ENCODE results near the gene TCEAL4.

The TCEAL4 gene

GRCh38 chrX:103585411-103586313 lies at the start of gene TCEAL4:
Gene TCEAL4, plus strand, starts transcription at chrX:103585515. Its CDS starts 1,161 bp downstream, at chrX:103586676.
- Histone ChIP-seq H3K27ac (ENCODE audit: low read length) (peak within 1 kb of the TSS; percentile 80), H3K27me3 (ENCODE audit: control insufficient read depth in 1 of 2, insufficient read depth in 2 of 2, low read length in 2 of 2) (peaks cover 0 to 4% of the 10 kb centered on the region in 2 donors), H3K9ac (ENCODE audit: low read length in 2 of 2) (peak within 1 kb of the TSS; percentile 74 to 86), H3K4me1 (ENCODE audit: control insufficient read depth, insufficient read depth, low read length) (no peaks in the 10 kb centered on the region), H3K4me3 (ENCODE audit: low read length in 2 of 2) (peak within 1 kb of the TSS; percentile 55 to 81), H3K9me3 (ENCODE audit: control insufficient read depth in 2 of 2, low read length in 2 of 2) (no peaks in the 10 kb centered on the region), H3K36me3 (ENCODE audit: control insufficient read depth in 2 of 2, insufficient read depth in 2 of 2, low read length in 2 of 2) (peaks cover 0 to 2% of the 10 kb centered on the region in 2 donors)

- Histone ChIP-seq H3K4me3 (ENCODE audit: low read length in 2 of 2) (no peak overlapping the region), H3K4me1 (ENCODE audit: control insufficient read depth, insufficient read depth, low read length) (peaks cover 10% of the 10 kb centered on the region), H3K36me3 (ENCODE audit: control insufficient read depth in 2 of 2, insufficient read depth in 2 of 2, low read length in 2 of 2) (no peaks in the 10 kb centered on the region), H3K27me3 (ENCODE audit: control insufficient read depth in 1 of 2, insufficient read depth in 2 of 2, low read length in 2 of 2) (peaks cover 0 to 5% of the 10 kb centered on the region in 2 donors), H3K9ac (ENCODE audit: low read length in 2 of 2) (no peak overlapping the region), H3K9me3 (ENCODE audit: control insufficient read depth in 2 of 2, low read length in 2 of 2) (no peaks in the 10 kb centered on the region), H3K27ac (ENCODE audit: low read length) (no peak overlapping the region)
These were observed 49.2 kb upstream of the TCEAL4 start for GRCh38 chrX:103536071-103536470.

GRCh38 chrX:103536732-103537131 lies 48.6 kb upstream of the TCEAL4 start:
- Histone ChIP-seq H3K36me3 (ENCODE audit: control insufficient read depth in 2 of 2, insufficient read depth in 2 of 2, low read length in 2 of 2) (no peaks in the 10 kb centered on the region), H3K9ac (ENCODE audit: low read length in 2 of 2) (no peak overlapping the region), H3K27ac (ENCODE audit: low read length) (no peak overlapping the region), H3K27me3 (ENCODE audit: control insufficient read depth in 1 of 2, insufficient read depth in 2 of 2, low read length in 2 of 2) (peaks cover 0 to 5% of the 10 kb centered on the region in 2 donors), H3K4me3 (ENCODE audit: low read length in 2 of 2) (no peak overlapping the region), H3K4me1 (ENCODE audit: control insufficient read depth, insufficient read depth, low read length) (peaks cover 10% of the 10 kb centered on the region), H3K9me3 (ENCODE audit: control insufficient read depth in 2 of 2, low read length in 2 of 2) (no peaks in the 10 kb centered on the region)

- Histone ChIP-seq H3K9me3 (ENCODE audit: control insufficient read depth in 2 of 2, low read length in 2 of 2) (no peaks in the 10 kb centered on the region), H3K27me3 (ENCODE audit: control insufficient read depth in 1 of 2, insufficient read depth in 2 of 2, low read length in 2 of 2) (peaks cover 0 to 5% of the 10 kb centered on the region in 2 donors), H3K4me1 (ENCODE audit: control insufficient read depth, insufficient read depth, low read length) (peaks cover 10% of the 10 kb centered on the region), H3K9ac (ENCODE audit: low read length in 2 of 2) (no peak overlapping the region), H3K4me3 (ENCODE audit: low read length in 2 of 2) (no peak overlapping the region), H3K36me3 (ENCODE audit: control insufficient read depth in 2 of 2, insufficient read depth in 2 of 2, low read length in 2 of 2) (no peaks in the 10 kb centered on the region), H3K27ac (ENCODE audit: low read length) (no peak overlapping the region)
These were observed 47.4 kb upstream of the TCEAL4 start for GRCh38 chrX:103537871-103538387.

- no peak overlapping the region for H3K27ac ChIP-seq (ENCODE audit: low read length)
These were observed 46.6 kb upstream of the TCEAL4 start for GRCh38 chrX:103538728-103539127.

GRCh38 chrX:103539695-103540094 lies 45.6 kb upstream of the TCEAL4 start:
- H3K27me3 ChIP-seq (ENCODE audit: control insufficient read depth in 1 of 2, insufficient read depth in 2 of 2, low read length in 2 of 2): peaks cover 0 to 5% of the 10 kb centered on the region in 2 donors
- no peaks in the 10 kb centered on the region for H3K36me3 ChIP-seq (ENCODE audit: control insufficient read depth in 2 of 2, insufficient read depth in 2 of 2, low read length in 2 of 2)
- no peak overlapping the region for H3K4me3 ChIP-seq (ENCODE audit: low read length in 2 of 2)
- peaks cover 6% of the 10 kb centered on the region for H3K4me1 ChIP-seq (ENCODE audit: control insufficient read depth, insufficient read depth, low read length)
- H3K9me3 ChIP-seq (ENCODE audit: control insufficient read depth in 2 of 2, low read length in 2 of 2): no peaks in the 10 kb centered on the region
- no peak overlapping the region for H3K27ac ChIP-seq (ENCODE audit: low read length)
- H3K9ac ChIP-seq (ENCODE audit: low read length in 2 of 2): no peak overlapping the region

More at GRCh38 chrX:103538728-103539127, 46.6 kb upstream of the TCEAL4 start:
- H3K27me3 ChIP-seq (ENCODE audit: control insufficient read depth in 1 of 2, insufficient read depth in 2 of 2, low read length in 2 of 2): peaks cover 0 to 3% of the 10 kb centered on the region in 2 donors
- no peak overlapping the region for H3K4me3 ChIP-seq (ENCODE audit: low read length in 2 of 2)
- no peaks in the 10 kb centered on the region for H3K9me3 ChIP-seq (ENCODE audit: control insufficient read depth in 2 of 2, low read length in 2 of 2)
- H3K9ac ChIP-seq (ENCODE audit: low read length in 2 of 2): no peak overlapping the region
- peaks cover 9% of the 10 kb centered on the region for H3K4me1 ChIP-seq (ENCODE audit: control insufficient read depth, insufficient read depth, low read length)
- no peaks in the 10 kb centered on the region for H3K36me3 ChIP-seq (ENCODE audit: control insufficient read depth in 2 of 2, insufficient read depth in 2 of 2, low read length in 2 of 2)

GRCh38 chrX:103540145-103540544 lies 45.2 kb upstream of the TCEAL4 start:
- H3K27me3 ChIP-seq (ENCODE audit: control insufficient read depth in 1 of 2, insufficient read depth in 2 of 2, low read length in 2 of 2): peaks cover 0 to 5% of the 10 kb centered on the region in 2 donors
- no peak overlapping the region for H3K4me3 ChIP-seq (ENCODE audit: low read length in 2 of 2)
- no peak overlapping the region for H3K27ac ChIP-seq (ENCODE audit: low read length)
- H3K9ac ChIP-seq (ENCODE audit: low read length in 2 of 2): no peak overlapping the region
- H3K9me3 ChIP-seq (ENCODE audit: control insufficient read depth in 2 of 2, low read length in 2 of 2): no peaks in the 10 kb centered on the region
- H3K36me3 ChIP-seq (ENCODE audit: control insufficient read depth in 2 of 2, insufficient read depth in 2 of 2, low read length in 2 of 2): no peaks in the 10 kb centered on the region
- peaks cover 6% of the 10 kb centered on the region for H3K4me1 ChIP-seq (ENCODE audit: control insufficient read depth, insufficient read depth, low read length)

- no peaks in the 10 kb centered on the region for H3K4me1 ChIP-seq (ENCODE audit: control insufficient read depth, insufficient read depth, low read length)
- peaks cover 0 to 6% of the 10 kb centered on the region in 2 donors for H3K27me3 ChIP-seq (ENCODE audit: control insufficient read depth in 1 of 2, insufficient read depth in 2 of 2, low read length in 2 of 2)
- H3K9ac ChIP-seq (ENCODE audit: low read length in 2 of 2): no peak overlapping the region
- no peaks in the 10 kb centered on the region for H3K36me3 ChIP-seq (ENCODE audit: control insufficient read depth in 2 of 2, insufficient read depth in 2 of 2, low read length in 2 of 2)
- H3K4me3 ChIP-seq (ENCODE audit: low read length in 2 of 2): no peak overlapping the region
- no peak overlapping the region for H3K27ac ChIP-seq (ENCODE audit: low read length)
- H3K9me3 ChIP-seq (ENCODE audit: control insufficient read depth in 2 of 2, low read length in 2 of 2): no peaks in the 10 kb centered on the region
These were observed 35.4 kb upstream of the TCEAL4 start for GRCh38 chrX:103549916-103550315.

GRCh38 chrX:103550415-103551051 lies 34.8 kb upstream of the TCEAL4 start:
- no peak overlapping the region for H3K27ac ChIP-seq (ENCODE audit: low read length)
- no peaks in the 10 kb centered on the region for H3K4me1 ChIP-seq (ENCODE audit: control insufficient read depth, insufficient read depth, low read length)
- H3K27me3 ChIP-seq (ENCODE audit: control insufficient read depth in 1 of 2, insufficient read depth in 2 of 2, low read length in 2 of 2): peaks cover 0 to 6% of the 10 kb centered on the region in 2 donors
- H3K9ac ChIP-seq (ENCODE audit: low read length in 2 of 2): no peak overlapping the region
- no peak overlapping the region for H3K4me3 ChIP-seq (ENCODE audit: low read length in 2 of 2)
- no peaks in the 10 kb centered on the region for H3K9me3 ChIP-seq (ENCODE audit: control insufficient read depth in 2 of 2, low read length in 2 of 2)
- H3K36me3 ChIP-seq (ENCODE audit: control insufficient read depth in 2 of 2, insufficient read depth in 2 of 2, low read length in 2 of 2): no peaks in the 10 kb centered on the region

GRCh38 chrX:103552236-103552635 lies 33.1 kb upstream of the TCEAL4 start:
- Histone ChIP-seq H3K4me3 (ENCODE audit: low read length in 2 of 2) (no peak overlapping the region), H3K9ac (ENCODE audit: low read length in 2 of 2) (no peak overlapping the region), H3K27me3 (ENCODE audit: control insufficient read depth in 1 of 2, insufficient read depth in 2 of 2, low read length in 2 of 2) (peaks cover 0 to 9% of the 10 kb centered on the region in 2 donors), H3K27ac (ENCODE audit: low read length) (no peak overlapping the region), H3K36me3 (ENCODE audit: control insufficient read depth in 2 of 2, insufficient read depth in 2 of 2, low read length in 2 of 2) (no peaks in the 10 kb centered on the region), H3K9me3 (ENCODE audit: control insufficient read depth in 2 of 2, low read length in 2 of 2) (no peaks in the 10 kb centered on the region), H3K4me1 (ENCODE audit: control insufficient read depth, insufficient read depth, low read length) (no peaks in the 10 kb centered on the region)
